ENCODE results near the gene CSTB.

- TF ChIP-seq POLR2A (IDR thresholded peaks at IDR 0.05; ENCODE audit: extremely low read depth, insufficient read length): no peak
- TF ChIP-seq, protein P1, sequence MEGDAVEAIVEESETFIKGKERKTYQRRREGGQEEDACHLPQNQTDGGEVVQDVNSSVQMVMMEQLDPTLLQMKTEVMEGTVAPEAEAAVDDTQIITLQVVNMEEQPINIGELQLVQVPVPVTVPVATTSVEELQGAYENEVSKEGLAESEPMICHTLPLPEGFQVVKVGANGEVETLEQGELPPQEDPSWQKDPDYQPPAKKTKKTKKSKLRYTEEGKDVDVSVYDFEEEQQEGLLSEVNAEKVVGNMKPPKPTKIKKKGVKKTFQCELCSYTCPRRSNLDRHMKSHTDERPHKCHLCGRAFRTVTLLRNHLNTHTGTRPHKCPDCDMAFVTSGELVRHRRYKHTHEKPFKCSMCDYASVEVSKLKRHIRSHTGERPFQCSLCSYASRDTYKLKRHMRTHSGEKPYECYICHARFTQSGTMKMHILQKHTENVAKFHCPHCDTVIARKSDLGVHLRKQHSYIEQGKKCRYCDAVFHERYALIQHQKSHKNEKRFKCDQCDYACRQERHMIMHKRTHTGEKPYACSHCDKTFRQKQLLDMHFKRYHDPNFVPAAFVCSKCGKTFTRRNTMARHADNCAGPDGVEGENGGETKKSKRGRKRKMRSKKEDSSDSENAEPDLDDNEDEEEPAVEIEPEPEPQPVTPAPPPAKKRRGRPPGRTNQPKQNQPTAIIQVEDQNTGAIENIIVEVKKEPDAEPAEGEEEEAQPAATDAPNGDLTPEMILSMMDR (IDR thresholded peaks at IDR 0.05; ENCODE audit: low read depth, low read length): no peak
These were observed 29.2 kb upstream of the CSTB start for GRCh38 chr21:43805275-43805800.
